BLaER1 treated with 17β-estradiol and CSF1 and Interleukin-3, amounts not matched to agents 10 nM and 100 nM (cell line): ENCODE results near the gene ARHGEF18.

Source experiments
- H3K27ac ChIP-seq, 11 experiments: shearing (Covaris generic); formaldehyde crosslinking; 2 replicates each; pipeline ENCODE4 v1.8.1; 2022
- H3K27me3 ChIP-seq, 11 experiments: shearing (Covaris generic); formaldehyde crosslinking; 2 replicates each; pipeline ENCODE4 v1.8.1; 2022
- H3K36me3 ChIP-seq, 11 experiments: shearing (Covaris generic); formaldehyde crosslinking; 2 replicates each; pipeline ENCODE4 v1.8.1; 2022
- H3K4me1 ChIP-seq, 10 experiments: shearing (Covaris generic); formaldehyde crosslinking; 2 replicates each; pipeline ENCODE4 v1.8.1; 2022
- H3K4me2 ChIP-seq, 11 experiments: shearing (Covaris generic); formaldehyde crosslinking; 2 replicates each; pipeline ENCODE4 v1.8.1; 2022
- H3K4me3 ChIP-seq, 10 experiments: shearing (Covaris generic); formaldehyde crosslinking; 2 replicates each; pipeline ENCODE4 v1.8.1; 2022
- H3K9ac ChIP-seq, 11 experiments: shearing (Covaris generic); formaldehyde crosslinking; 2 replicates each; pipeline ENCODE4 v1.8.1; 2022
- H3K9me3 ChIP-seq, 11 experiments: shearing (Covaris generic); formaldehyde crosslinking; replicated peaks in 1 of 11; 2 replicates each; pipeline ENCODE4 v1.8.1; 2022
- H4K20me1 ChIP-seq, 11 experiments: shearing (Covaris generic); formaldehyde crosslinking; 2 replicates each; pipeline ENCODE4 v1.8.1; 2022
- Cebpa-rat ChIP-seq, 11 experiments: shearing (Covaris generic); IDR thresholded peaks; 2 replicates each; pipeline ENCODE4 v1.8.1; 2022

The ARHGEF18 gene

DNA sequence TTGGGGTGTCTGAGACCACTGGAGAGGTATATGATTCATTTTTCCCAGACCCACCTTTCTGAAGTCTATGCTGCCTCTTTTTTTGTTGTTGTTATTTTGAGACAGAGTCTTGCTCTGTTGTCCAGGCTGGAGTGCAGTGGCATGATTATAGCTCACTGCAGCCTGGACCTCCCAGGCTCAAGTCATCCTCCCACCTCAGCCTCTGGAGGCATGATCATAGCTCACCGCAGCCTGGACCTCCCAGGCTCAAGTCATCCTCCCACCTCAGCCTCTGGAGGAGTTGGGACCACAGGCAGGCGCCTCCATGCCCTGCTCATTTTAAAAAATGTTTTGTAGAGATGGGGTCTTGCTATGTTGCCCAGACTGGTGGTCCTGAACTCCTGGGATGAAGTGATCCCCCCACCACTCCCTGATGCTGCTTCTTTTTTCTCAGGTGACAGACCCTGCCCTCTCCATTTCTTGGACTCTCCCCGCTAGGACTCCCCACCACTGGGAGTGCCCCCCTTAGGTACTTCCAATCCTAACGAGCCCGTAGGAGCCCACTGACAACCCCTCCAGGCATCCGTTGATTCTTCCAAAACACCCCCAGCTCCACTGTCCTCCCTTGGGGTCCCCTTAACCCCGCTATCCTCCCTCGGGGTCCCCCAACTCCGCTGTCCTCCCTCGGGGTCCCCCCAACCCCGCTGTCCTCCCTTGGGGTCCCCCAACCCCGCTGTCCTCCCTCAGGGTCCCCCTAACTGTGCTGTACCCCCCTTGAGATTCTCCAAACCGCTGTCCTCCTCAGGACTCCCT is 45.4 kb downstream of the ARHGEF18 start:
- Histone ChIP-seq H3K4me1 (peaks cover 27 to 43% (median 39%) of the 10 kb centered on the region in 10 experiments), H3K9ac (peak overlapping the region; percentile 86 to 96 (median 92))

DNA sequence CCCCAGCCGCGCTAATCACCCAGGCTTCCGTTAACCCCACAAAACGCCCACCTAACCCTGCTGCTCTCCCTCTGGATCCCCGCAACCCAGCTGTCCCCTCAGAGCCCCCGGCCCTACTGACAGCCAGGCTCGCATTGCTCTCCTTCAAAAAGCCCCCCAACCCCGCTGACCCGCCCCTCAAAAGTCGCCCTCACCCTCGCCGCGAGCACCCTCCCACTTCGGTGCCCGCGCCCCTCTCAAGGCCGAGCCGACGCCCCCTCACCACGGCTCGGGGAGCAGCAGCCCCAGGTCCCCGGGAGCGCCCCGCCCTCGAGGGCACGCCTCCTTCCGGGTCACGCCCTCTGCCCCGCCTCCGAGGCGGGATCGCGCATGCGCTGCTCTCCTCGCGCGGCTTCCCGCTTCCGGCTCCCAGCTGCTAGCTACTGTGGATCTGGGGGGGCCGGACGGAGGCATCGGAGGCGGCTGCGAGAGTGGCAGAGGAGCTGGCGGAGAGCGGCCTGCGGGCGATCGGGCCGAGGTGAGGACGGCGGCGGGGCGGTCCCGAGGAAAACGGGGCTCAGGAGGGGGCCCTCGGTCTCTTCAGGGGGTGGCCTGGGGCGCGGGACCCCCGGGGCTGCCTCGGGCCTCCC is 46.1 kb downstream of the ARHGEF18 start:
- Histone ChIP-seq H3K27ac (peak overlapping the region; percentile 64 to 87 (median 83)), H3K4me3 (peak overlapping the region; percentile 90 to 99 (median 93)), H4K20me1 (peaks cover 0 to 80% (median 71%) of the 10 kb centered on the region in 11 experiments; a peak in 20 of 22 replicates), H3K36me3 (peaks cover 3 to 67% (median 52%) of the 10 kb centered on the region in 11 experiments; a peak in 19 of 22 replicates), H3K9me3 (no peaks in the 10 kb centered on the region), H3K9ac (peak overlapping the region; percentile 86 to 96 (median 92)), H3K27me3 (no peaks in the 10 kb centered on the region), H3K4me2 (peak overlapping the region; percentile 88 to 98 (median 95)), H3K4me1 (peaks cover 27 to 47% (median 39%) of the 10 kb centered on the region in 10 experiments)
- TF ChIP-seq Cebpa-rat (IDR thresholded peaks at IDR 0.05): no peak

More for the DNA sequence above, 45.4 kb downstream of the ARHGEF18 start:
- Histone ChIP-seq H3K27ac (peak overlapping the region; percentile 64 to 87 (median 83); a peak in 21 of 22 replicates), H3K9me3 (no peaks in the 10 kb centered on the region), H3K36me3 (peaks cover 5 to 67% (median 52%) of the 10 kb centered on the region in 11 experiments; a peak in 19 of 22 replicates), H3K4me3 (peak overlapping the region; percentile 90 to 99 (median 93)), H4K20me1 (peaks cover 0 to 76% (median 64%) of the 10 kb centered on the region in 11 experiments; a peak in 20 of 22 replicates), H3K4me2 (peak overlapping the region; percentile 88 to 98 (median 95)), H3K27me3 (no peaks in the 10 kb centered on the region)
- TF ChIP-seq Cebpa-rat (IDR thresholded peaks at IDR 0.05): no peak

DNA sequence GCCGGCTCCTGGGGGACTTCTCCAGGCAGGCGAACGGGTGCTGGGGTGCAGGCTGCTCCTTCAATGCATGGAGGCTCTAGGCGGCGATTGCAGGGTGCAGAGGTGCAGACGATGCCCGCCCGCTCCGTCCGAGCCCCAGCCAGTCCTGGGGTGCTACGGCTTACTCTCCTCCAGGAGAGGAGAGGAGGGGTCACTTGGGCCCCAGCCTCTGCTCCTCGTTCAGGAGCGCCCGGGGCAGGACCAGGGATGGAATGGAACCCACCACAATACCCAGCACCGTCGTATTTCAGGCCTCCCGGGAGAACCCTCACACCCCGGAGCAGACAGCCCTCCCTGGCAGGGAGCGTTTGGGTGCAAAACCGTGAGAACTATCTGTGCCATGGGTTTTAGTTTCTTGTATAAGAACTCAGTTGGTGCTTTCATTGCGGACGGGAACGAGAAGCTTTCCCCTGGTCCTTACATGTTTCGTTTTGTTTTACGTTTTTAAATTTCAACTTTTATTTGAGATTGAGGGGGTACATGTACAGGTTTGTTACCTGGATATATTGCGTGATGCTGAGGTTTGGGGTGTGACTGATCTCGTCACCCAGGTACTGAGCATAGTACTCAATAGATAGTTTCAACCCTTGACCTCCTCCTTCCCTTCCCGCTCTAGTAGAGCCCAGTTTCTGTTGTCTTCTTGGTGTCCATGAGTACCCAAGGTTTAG is 46.8 kb downstream of the ARHGEF18 start:
- Histone ChIP-seq H3K27me3 (no peaks in the 10 kb centered on the region), H4K20me1 (peaks cover 2 to 85% (median 78%) of the 10 kb centered on the region in 11 experiments; a peak in 20 of 22 replicates), H3K36me3 (peaks cover 5 to 67% (median 52%) of the 10 kb centered on the region in 11 experiments; a peak in 20 of 22 replicates), H3K9ac (peak overlapping the region; percentile 86 to 96 (median 92)), H3K4me1 (peaks cover 27 to 47% (median 39%) of the 10 kb centered on the region in 10 experiments), H3K9me3 (no peaks in the 10 kb centered on the region), H3K4me3 (peak overlapping the region; percentile 90 to 99 (median 93)), H3K4me2 (peak overlapping the region; percentile 84 to 98 (median 95)), H3K27ac (peak overlapping the region; percentile 64 to 87 (median 83))
- no peak for TF ChIP-seq Cebpa-rat (IDR thresholded peaks at IDR 0.05)

DNA sequence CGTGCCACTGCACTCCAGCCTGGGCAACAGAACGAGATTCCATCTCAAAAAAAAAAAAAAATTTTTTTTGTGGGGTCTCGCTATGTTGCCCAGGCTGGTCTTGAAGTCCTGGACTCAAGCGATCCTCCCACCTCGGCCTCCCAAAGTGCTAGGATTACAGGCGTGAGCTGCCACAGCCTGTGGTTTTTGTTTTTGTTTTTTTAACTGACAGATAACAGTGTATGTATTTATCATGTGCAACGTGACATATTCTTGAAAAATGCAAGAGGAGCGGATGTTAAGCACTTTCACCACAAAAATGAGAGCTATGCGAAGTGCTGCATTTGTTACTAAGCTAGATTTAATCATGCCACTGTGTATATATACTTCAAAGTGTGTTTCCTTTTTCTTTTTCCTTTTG is 49.0 kb downstream of the ARHGEF18 start:
- H3K9ac ChIP-seq: no peak overlapping the region
- no peak overlapping the region for H3K4me3 ChIP-seq
- H3K27me3 ChIP-seq: no peaks in the 10 kb centered on the region
- TF ChIP-seq Cebpa-rat (IDR thresholded peaks at IDR 0.05): no peak
- H3K9me3 ChIP-seq: peaks cover 0 to 18% (median 9%) of the 10 kb centered on the region in 11 experiments; a peak in 12 of 22 replicates
- H3K36me3 ChIP-seq: peaks cover 26 to 69% (median 57%) of the 10 kb centered on the region in 11 experiments
- peaks cover 21 to 98% (median 94%) of the 10 kb centered on the region in 11 experiments; a peak in 20 of 22 replicates for H4K20me1 ChIP-seq
- peak overlapping the region in 8 of 11 experiments; percentile 2 to 97 (median 33); a peak in 12 of 22 replicates for H3K4me2 ChIP-seq
- peak overlapping the region in 2 of 11 experiments; percentile 41 to 70; a peak in 2 of 22 replicates for H3K27ac ChIP-seq
- peaks cover 27 to 47% (median 39%) of the 10 kb centered on the region in 10 experiments for H3K4me1 ChIP-seq
